Psoas muscle (tissue), 8 donors: ENCODE data around the gene MTF2. TPM values are rescaled to one million over a fixed set of nuclear protein-coding genes. Genes with fewer than 3 reads are reported as not detected.

Experiments used
- ATAC-seq, 4 donors: fragments of 200-7000 bp; cut with Tn5 transposase; one replicate each; pipeline ENCODE4 v1.9.1; 2020; ENCODE audit warnings: moderate library complexity in 3 of 4, mild to moderate bottlenecking in 2 of 4
- DNase-seq, 2 donors: peaks; one replicate each; pipeline ENCODE4 v3.0.0-alpha.2; 2020
- H3K27ac ChIP-seq: fragments of 200-600 bp; one replicate; pipeline ENCODE4 v1.8.0; 2022
- H3K27me3 ChIP-seq, 3 donors: fragments of 200-600 bp in 1 of 3; one replicate each; pipeline versions ENCODE4 v1.6.1 to v1.8.0; 2013 to 2022; ENCODE audit warnings: low read length in 2 of 3, mild to moderate bottlenecking in 2 of 3, moderate library complexity in 1 of 3; ENCODE audit not compliant: insufficient read depth in 3 of 3
- H3K36me3 ChIP-seq, 2 donors: fragments of 200-600 bp in 1 of 2; one replicate each; pipeline versions ENCODE4 v1.6.1 to v1.8.0; 2013 to 2022; ENCODE audit warnings: low read depth in 1 of 2, mild to moderate bottlenecking in 1 of 2, moderate library complexity in 1 of 2; ENCODE audit not compliant: insufficient read depth in 1 of 2
- H3K4me1 ChIP-seq: fragments of 200-600 bp; one replicate; pipeline ENCODE4 v1.8.0; 2022
- H3K4me3 ChIP-seq: fragments of 200-600 bp; one replicate; pipeline ENCODE4 v1.8.0; 2022; ENCODE audit warnings: mild to moderate bottlenecking
- H3K9me3 ChIP-seq: fragments of 200-600 bp; one replicate; pipeline ENCODE4 v1.8.0; 2022
- WGBS, 3 donors: extraction: QIAGEN DNeasy Blood & Tissue Kit; methylation state at CpG; one replicate each; pipeline versions ENCODE4 v1.1.6 to v1.1.7; 2013; 5-methylcytosine and 5-hydroxymethylcytosine counted together
- intact Hi-C, 2 donors: fragments of 100-400 bp; cut with DNase I; formaldehyde crosslinking; loops; one replicate each; pipeline versions ENCODE4 v1.11.0 to v1.14.2; 2022
- polyA plus RNA-seq, 3 donors: library from polyadenylated mRNA; stranded (reverse); fragments of 200-250 nt; gene quantifications; one replicate each; pipeline ENCODE4 v1.2.3, GENCODE V29; 2013
- total RNA-seq, 4 donors: library from RNA; stranded (reverse); fragmentation: NEBNext Ultra II Directional in 2 of 4; extraction: Animal tissue kit (Norgen Biotek cat#: 25700) in 2 of 4; gene quantifications; one replicate each; pipeline versions ENCODE4 v1.2.1 to v1.2.4, GENCODE V29; 2021 to 2023
- TF ChIP-seq, protein P1 (sequence below): fragments of 200-600 bp; IDR thresholded peaks from one replicate; pipeline ENCODE4 v1.8.0; 2022; ENCODE audit warnings: antibody characterized with exemption
- donor health status: healthy with polysubstance abuse.
- donor health status: DM: no; HTN: no; CAD: no; lungs with moderate emphysema.
- donor health status: Bipolar disorder and iron deficiency.
- donor health status: healthy.
- donor health status: DM: yes; HTN: yes; CAD: no.
- donor health status: DM: no; HTN: no; CAD: no.
- donor health status: DM: no; HTN: no; CAD: no.
- donor health status: DM: yes; HTN: yes; CAD: no.

MTF2 gene
- total and polyA plus RNA-seq, 7 donors, result 4.1 to 10.6 (median 7.6) TPM

DNA sequence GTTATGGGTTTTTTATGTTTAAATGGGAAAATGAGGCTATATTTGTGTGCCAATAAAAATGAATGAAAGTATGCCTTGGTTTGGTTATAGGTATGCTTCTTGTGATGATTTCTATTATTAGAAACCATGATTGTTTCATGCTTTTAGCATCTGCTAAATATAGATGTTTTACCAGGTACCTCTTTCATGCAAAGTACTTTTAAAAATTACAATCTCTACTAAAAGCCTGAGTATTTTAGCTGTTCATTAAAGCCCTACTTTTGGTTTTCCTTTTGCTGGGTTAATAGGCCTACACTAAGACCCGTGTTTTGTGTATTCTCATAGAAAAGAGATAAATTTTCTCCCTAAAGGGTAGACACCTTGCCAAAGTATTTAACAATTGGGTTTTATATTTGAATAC, 32.0 kb downstream of the MTF2 start:
- H3K27me3 ChIP-seq, result no peaks in the 10 kb centered on the region
- H3K36me3 ChIP-seq, result peaks cover 5 to 16% of the 10 kb centered on the region in 2 donors
- WGBS, 3 donors, result 81 to 87% (median 84%) methylated on average over 1 of the region's 1 CpG
- intact Hi-C loops, result no loop called here
- peak in 3 of 4 donors; percentile 45 to 69 (median 46) for ATAC-seq
- H3K27ac ChIP-seq, result peak overlapping the region; percentile 60
- peak overlapping the region; percentile 27 for H3K4me3 ChIP-seq
- DNase-seq, result no peak
- peaks cover 33% of the 10 kb centered on the region for H3K4me1 ChIP-seq
- peaks cover 7% of the 10 kb centered on the region for H3K9me3 ChIP-seq
- TF ChIP-seq, protein P1, sequence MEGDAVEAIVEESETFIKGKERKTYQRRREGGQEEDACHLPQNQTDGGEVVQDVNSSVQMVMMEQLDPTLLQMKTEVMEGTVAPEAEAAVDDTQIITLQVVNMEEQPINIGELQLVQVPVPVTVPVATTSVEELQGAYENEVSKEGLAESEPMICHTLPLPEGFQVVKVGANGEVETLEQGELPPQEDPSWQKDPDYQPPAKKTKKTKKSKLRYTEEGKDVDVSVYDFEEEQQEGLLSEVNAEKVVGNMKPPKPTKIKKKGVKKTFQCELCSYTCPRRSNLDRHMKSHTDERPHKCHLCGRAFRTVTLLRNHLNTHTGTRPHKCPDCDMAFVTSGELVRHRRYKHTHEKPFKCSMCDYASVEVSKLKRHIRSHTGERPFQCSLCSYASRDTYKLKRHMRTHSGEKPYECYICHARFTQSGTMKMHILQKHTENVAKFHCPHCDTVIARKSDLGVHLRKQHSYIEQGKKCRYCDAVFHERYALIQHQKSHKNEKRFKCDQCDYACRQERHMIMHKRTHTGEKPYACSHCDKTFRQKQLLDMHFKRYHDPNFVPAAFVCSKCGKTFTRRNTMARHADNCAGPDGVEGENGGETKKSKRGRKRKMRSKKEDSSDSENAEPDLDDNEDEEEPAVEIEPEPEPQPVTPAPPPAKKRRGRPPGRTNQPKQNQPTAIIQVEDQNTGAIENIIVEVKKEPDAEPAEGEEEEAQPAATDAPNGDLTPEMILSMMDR, result no peak

DNA sequence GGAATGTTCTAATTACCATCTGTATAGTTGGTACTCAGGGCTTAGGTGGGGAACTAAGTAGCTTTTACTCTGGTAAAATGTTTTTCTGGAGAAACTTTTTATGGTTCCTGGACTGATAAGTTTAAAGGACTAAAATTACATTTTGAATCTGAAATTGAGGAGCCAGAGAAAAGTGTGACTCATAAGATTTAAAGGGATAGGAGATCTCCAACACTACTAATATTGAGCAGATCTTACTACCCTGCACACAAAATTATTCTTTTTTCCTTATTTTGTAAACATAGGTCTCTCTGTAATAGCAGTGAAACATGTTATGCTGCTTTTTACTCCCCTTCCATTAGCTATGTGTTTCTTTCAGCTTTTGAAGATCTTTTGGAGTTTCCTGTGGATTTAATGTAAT, 32.5 kb downstream of the MTF2 start:
- Histone ChIP-seq H3K27me3 (no peaks in the 10 kb centered on the region), H3K27ac (peak overlapping the region; percentile 60), H3K4me1 (peaks cover 33% of the 10 kb centered on the region), H3K9me3 (peaks cover 7% of the 10 kb centered on the region), H3K36me3 (peaks cover 5 to 21% of the 10 kb centered on the region in 2 donors), H3K4me3 (peak overlapping the region; percentile 27)
- TF ChIP-seq, protein P1, result no peak
- intact Hi-C loops, result no loop called here
- DNase-seq (no peak), ATAC-seq (peak in 1 of 4 donors; percentile 65)

DNA sequence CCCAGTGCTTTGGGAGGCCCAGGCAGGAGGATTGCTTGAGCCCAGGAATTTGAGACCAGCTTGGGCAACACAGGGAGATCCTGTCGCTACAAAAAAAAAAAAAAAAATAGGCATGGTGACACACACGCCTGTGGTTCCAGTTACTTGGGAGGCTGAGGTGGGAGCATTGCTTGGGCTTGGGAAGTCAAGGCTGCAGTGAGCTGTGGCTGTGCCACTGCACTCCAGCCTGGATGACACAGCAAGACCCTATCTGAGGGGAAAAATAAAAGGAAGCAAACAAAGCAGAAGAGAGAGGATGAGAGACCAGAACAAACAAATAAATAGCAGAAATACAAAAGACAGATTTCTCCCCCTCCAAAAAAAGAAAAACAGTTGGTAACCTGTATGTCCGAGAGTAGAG, 34.0 kb downstream of the MTF2 start:
- no peak overlapping the region for H3K4me3 ChIP-seq
- peaks cover 33% of the 10 kb centered on the region for H3K4me1 ChIP-seq
- H3K27me3 ChIP-seq, result no peaks in the 10 kb centered on the region
- ATAC-seq (no peak), DNase-seq (no peak)
- 96 to 99% (median 98%) methylated on average over 3 of the region's 3 CpGs for WGBS, 3 donors
- peaks cover 5 to 33% of the 10 kb centered on the region in 2 donors for H3K36me3 ChIP-seq
- intact Hi-C loops, result no loop called here
- TF ChIP-seq, protein P1, result no peak
- no peak overlapping the region for H3K27ac ChIP-seq
- no peaks in the 10 kb centered on the region for H3K9me3 ChIP-seq

DNA sequence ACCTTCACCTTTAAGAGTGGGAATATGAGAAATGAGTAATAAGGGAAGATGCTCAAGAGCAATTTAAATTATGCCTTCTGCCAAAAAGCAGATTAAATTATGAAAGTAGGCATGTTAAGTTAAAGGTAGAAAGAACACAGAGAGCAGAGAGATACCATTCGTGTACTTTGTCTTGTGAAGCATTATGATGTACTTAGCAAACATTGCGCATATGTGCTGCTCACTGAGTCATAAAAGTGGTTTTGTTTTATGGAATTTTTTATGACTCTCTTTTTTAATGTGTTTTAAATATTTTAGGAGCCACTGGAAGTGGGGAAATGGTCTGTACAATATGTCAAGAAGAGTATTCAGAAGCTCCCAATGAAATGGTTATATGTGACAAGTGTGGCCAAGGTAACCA, 35.3 kb downstream of the MTF2 start:
- no peak overlapping the region for H3K27ac ChIP-seq
- H3K27me3 ChIP-seq, result no peaks in the 10 kb centered on the region
- ATAC-seq (no peak), DNase-seq (no peak)
- 96 to 97% (median 97%) methylated on average over 2 of the region's 2 CpGs for WGBS, 3 donors
- peaks cover 33% of the 10 kb centered on the region for H3K4me1 ChIP-seq
- intact Hi-C loops, result no loop called here
- no peak overlapping the region for H3K4me3 ChIP-seq
- peaks cover 0 to 46% of the 10 kb centered on the region in 2 donors for H3K36me3 ChIP-seq
- H3K9me3 ChIP-seq, result no peaks in the 10 kb centered on the region
- TF ChIP-seq, protein P1, result no peak

DNA sequence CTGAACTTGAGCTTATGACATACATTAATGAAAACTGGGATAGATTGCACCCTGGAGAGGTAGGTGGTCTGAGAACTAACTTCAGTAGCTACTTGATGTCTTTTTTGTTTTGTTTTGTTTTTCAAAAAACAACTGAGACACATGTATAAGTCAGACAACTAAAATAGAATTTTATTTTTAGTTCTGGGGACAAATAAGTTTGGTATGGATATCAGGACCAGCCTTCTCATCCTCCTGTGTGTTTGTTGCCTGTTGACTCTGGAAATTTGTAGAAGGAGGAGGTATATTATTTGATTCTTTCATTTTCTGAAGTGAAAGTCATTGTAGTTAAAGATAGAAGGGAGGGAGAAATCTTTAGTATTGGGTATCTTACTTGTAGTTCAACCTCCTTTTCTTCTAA, 41.5 kb downstream of the MTF2 start:
- ATAC-seq, result peak; percentile 64 to 90 (median 66)
- no peaks in the 10 kb centered on the region for H3K27me3 ChIP-seq
- intact Hi-C loops, result no loop called here
- TF ChIP-seq, protein P1, result no peak
- H3K9me3 ChIP-seq, result no peaks in the 10 kb centered on the region
- H3K36me3 ChIP-seq, result peaks cover 0 to 36% of the 10 kb centered on the region in 2 donors
- DNase-seq, result no peak
- peak overlapping the region; percentile 59 for H3K27ac ChIP-seq
- H3K4me3 ChIP-seq, result peak overlapping the region; percentile 49
- peaks cover 5% of the 10 kb centered on the region for H3K4me1 ChIP-seq
